ENCODE data around the gene HOXD3. TPM values are rescaled to one million over a fixed set of nuclear protein-coding genes. Genes with fewer than 3 reads are reported as not detected.

HOXD3 gene
- total RNA-seq, 1 experiment from 2014 or later: not detected

GRCh38 chr2:176126929-176127773, 30.0 kb upstream of the HOXD3 start:
- Mint-ChIP-seq H3K36me3 (ENCODE audit: insufficient read depth, unreplicated experiment) (no peaks in the 10 kb centered on the region), H3K27ac (ENCODE audit: low read depth, unreplicated experiment) (no peak overlapping the region), H3K4me3 (ENCODE audit: unreplicated experiment) (no peak overlapping the region), H3K4me1 (ENCODE audit: insufficient read depth, unreplicated experiment) (no peaks in the 10 kb centered on the region), H3K9me3 (ENCODE audit: unreplicated experiment) (no peaks in the 10 kb centered on the region), H3K27me3 (ENCODE audit: insufficient read depth, unreplicated experiment) (peaks cover 11% of the 10 kb centered on the region)
- TF ChIP-seq CTCF (IDR thresholded peaks at IDR 0.05; ENCODE audit: unreplicated experiment): peak; percentile 76
- intact Hi-C loops (cut with micrococcal nuclease): loop anchor here (1.0 to 5.0 kb wide), 4 partner anchors 525 to 1035 kb away; no protein-coding TSS in a partner anchor
- ChIA-PET POLR2A (interaction anchor here (1.1 to 2.7 kb wide), 5 partner anchors 16 to 1021 kb away, joined by 3 to 13 read pairs (median 4); no protein-coding TSS in a partner anchor), CTCF (interaction anchor here (0.6 to 4.4 kb wide), 71 partner anchors 10 to 1631 kb away, joined by 3 to 100 read pairs (median 4); partner anchors contain the start of gene HOXD10)
- peak; percentile 63 for DNase-seq (ENCODE audit: unreplicated experiment)
- no TSS peak for BruUV-seq (replicated peaks)

- ChIA-PET POLR2A (interaction anchor here (1.6 to 2.7 kb wide), 3 partner anchors 524 to 1021 kb away, joined by 4 to 13 read pairs (median 7); no protein-coding TSS in a partner anchor), CTCF (interaction anchor here (0.6 to 4.4 kb wide), 40 partner anchors 9 to 1631 kb away, joined by 3 to 100 read pairs (median 5); partner anchors contain the start of gene HOXD10)
- no TSS peak for BruUV-seq (replicated peaks)
- Mint-ChIP-seq H3K27me3 (ENCODE audit: insufficient read depth, unreplicated experiment) (peaks cover 11% of the 10 kb centered on the region), H3K9me3 (ENCODE audit: unreplicated experiment) (no peaks in the 10 kb centered on the region), H3K27ac (ENCODE audit: low read depth, unreplicated experiment) (no peak overlapping the region), H3K4me3 (ENCODE audit: unreplicated experiment) (no peak overlapping the region), H3K36me3 (ENCODE audit: insufficient read depth, unreplicated experiment) (no peaks in the 10 kb centered on the region), H3K4me1 (ENCODE audit: insufficient read depth, unreplicated experiment) (no peaks in the 10 kb centered on the region)
- intact Hi-C loops (cut with micrococcal nuclease): loop anchor here (1.0 to 5.0 kb wide), 4 partner anchors 525 to 1035 kb away; no protein-coding TSS in a partner anchor
- TF ChIP-seq CTCF (IDR thresholded peaks at IDR 0.05; ENCODE audit: unreplicated experiment): no peak
- no peak for DNase-seq (ENCODE audit: unreplicated experiment)
Measured at GRCh38 chr2:176127774-176128072, 29.4 kb upstream of the HOXD3 start.

- no peak overlapping the region for H3K27ac Mint-ChIP-seq (ENCODE audit: low read depth, unreplicated experiment)
- CTCF ChIA-PET: interaction anchor here (0.5 to 4.4 kb wide), 27 partner anchors 9 to 1630 kb away, joined by 3 to 100 read pairs (median 5); no protein-coding TSS in a partner anchor
- intact Hi-C loops (cut with micrococcal nuclease): loop anchor here (5.0 kb wide), 1 partner anchor 1034 kb away; no protein-coding TSS in a partner anchor
- no peak overlapping the region for H3K4me3 Mint-ChIP-seq (ENCODE audit: unreplicated experiment)
- no peak for TF ChIP-seq CTCF (IDR thresholded peaks at IDR 0.05; ENCODE audit: unreplicated experiment)
- no peaks in the 10 kb centered on the region for H3K4me1 Mint-ChIP-seq (ENCODE audit: insufficient read depth, unreplicated experiment)
- H3K27me3 Mint-ChIP-seq (ENCODE audit: insufficient read depth, unreplicated experiment): peaks cover 11% of the 10 kb centered on the region
- POLR2A ChIA-PET: interaction anchor here (1.7 to 2.7 kb wide), 2 partner anchors 523 to 525 kb away, joined by 4 to 13 read pairs; no protein-coding TSS in a partner anchor
- BruUV-seq (replicated peaks): no TSS peak
- no peak for DNase-seq (ENCODE audit: unreplicated experiment)
- H3K9me3 Mint-ChIP-seq (ENCODE audit: unreplicated experiment): no peaks in the 10 kb centered on the region
- no peaks in the 10 kb centered on the region for H3K36me3 Mint-ChIP-seq (ENCODE audit: insufficient read depth, unreplicated experiment)
Measured at GRCh38 chr2:176128172-176128981, 28.7 kb upstream of the HOXD3 start.

All from MCF 10A (cell line).